Rectal smooth muscle tissue (tissue), 1 donor: ENCODE measurements around the gene MXI1.
A peak's percentile ranks its signal among the peaks of the same experiment; 100 is the strongest.
"Not testable (repeated sequence)": the region's sequence is repeated elsewhere in the genome, so short reads cannot be mapped to it uniquely, and the experiment has no call there.

Source experiments
- H3K27ac ChIP-seq: one replicate; pipeline ENCODE4 v1.7.0; 2013; ENCODE audit warnings: low read depth, low read length, inconsistent platforms
- H3K27me3 ChIP-seq: one replicate; pipeline ENCODE4 v1.7.0; 2013; ENCODE audit warnings: low read length; ENCODE audit not compliant: control insufficient read depth, insufficient read depth
- H3K36me3 ChIP-seq: one replicate; pipeline ENCODE4 v1.7.0; 2013; ENCODE audit warnings: low read length; ENCODE audit not compliant: control insufficient read depth, insufficient read depth
- H3K4me1 ChIP-seq: one replicate; pipeline ENCODE4 v1.7.0; 2013; ENCODE audit warnings: low read length; ENCODE audit not compliant: control insufficient read depth, insufficient read depth
- H3K4me3 ChIP-seq: one replicate; pipeline ENCODE4 v1.7.0; 2013; ENCODE audit warnings: low read length
- H3K9ac ChIP-seq: one replicate; pipeline ENCODE4 v1.7.0; 2013; ENCODE audit warnings: low read length

Gene MXI1

GRCh38 chr10:110190170-110190569, 17.2 kb upstream of the MXI1 start:
- no peaks in the 10 kb centered on the region for H3K4me1 ChIP-seq
- H3K27ac ChIP-seq: no peak overlapping the region
- H3K36me3 ChIP-seq: no peaks in the 10 kb centered on the region
- no peak overlapping the region for H3K4me3 ChIP-seq
- H3K9ac ChIP-seq: no peak overlapping the region
- no peaks in the 10 kb centered on the region for H3K27me3 ChIP-seq

GRCh38 chr10:110192552-110192951, 14.9 kb upstream of the MXI1 start:
- Histone ChIP-seq H3K4me3 (no peak overlapping the region), H3K27me3 (no peaks in the 10 kb centered on the region), H3K27ac (no peak overlapping the region), H3K4me1 (no peaks in the 10 kb centered on the region), H3K9ac (no peak overlapping the region), H3K36me3 (no peaks in the 10 kb centered on the region)

GRCh38 chr10:110200503-110200902, 6.9 kb upstream of the MXI1 start:
- Histone ChIP-seq H3K4me1 (no peaks in the 10 kb centered on the region), H3K27ac (no peak overlapping the region), H3K9ac (no peak overlapping the region), H3K4me3 (no peak overlapping the region), H3K27me3 (no peaks in the 10 kb centered on the region), H3K36me3 (no peaks in the 10 kb centered on the region)

GRCh38 chr10:110201046-110201445, 6.4 kb upstream of the MXI1 start:
- H3K4me3 ChIP-seq, H3K36me3 ChIP-seq, H3K27me3 ChIP-seq, H3K4me1 ChIP-seq, H3K27ac ChIP-seq, H3K9ac ChIP-seq: not testable (repeated sequence)

- H3K4me1 ChIP-seq: peaks cover 3% of the 10 kb centered on the region
- no peak overlapping the region for H3K9ac ChIP-seq
- no peak overlapping the region for H3K4me3 ChIP-seq
- H3K27me3 ChIP-seq: no peaks in the 10 kb centered on the region
- no peaks in the 10 kb centered on the region for H3K36me3 ChIP-seq
- H3K27ac ChIP-seq: no peak overlapping the region
Measured at GRCh38 chr10:110203500-110204455, 3.6 kb upstream of the MXI1 start.

- Histone ChIP-seq H3K36me3 (no peaks in the 10 kb centered on the region), H3K4me1 (peaks cover 3% of the 10 kb centered on the region), H3K27ac (no peak overlapping the region), H3K4me3 (no peak overlapping the region), H3K9ac (no peak overlapping the region), H3K27me3 (no peaks in the 10 kb centered on the region)
Measured at GRCh38 chr10:110205051-110205675, 2.2 kb upstream of the MXI1 start.

DNA sequence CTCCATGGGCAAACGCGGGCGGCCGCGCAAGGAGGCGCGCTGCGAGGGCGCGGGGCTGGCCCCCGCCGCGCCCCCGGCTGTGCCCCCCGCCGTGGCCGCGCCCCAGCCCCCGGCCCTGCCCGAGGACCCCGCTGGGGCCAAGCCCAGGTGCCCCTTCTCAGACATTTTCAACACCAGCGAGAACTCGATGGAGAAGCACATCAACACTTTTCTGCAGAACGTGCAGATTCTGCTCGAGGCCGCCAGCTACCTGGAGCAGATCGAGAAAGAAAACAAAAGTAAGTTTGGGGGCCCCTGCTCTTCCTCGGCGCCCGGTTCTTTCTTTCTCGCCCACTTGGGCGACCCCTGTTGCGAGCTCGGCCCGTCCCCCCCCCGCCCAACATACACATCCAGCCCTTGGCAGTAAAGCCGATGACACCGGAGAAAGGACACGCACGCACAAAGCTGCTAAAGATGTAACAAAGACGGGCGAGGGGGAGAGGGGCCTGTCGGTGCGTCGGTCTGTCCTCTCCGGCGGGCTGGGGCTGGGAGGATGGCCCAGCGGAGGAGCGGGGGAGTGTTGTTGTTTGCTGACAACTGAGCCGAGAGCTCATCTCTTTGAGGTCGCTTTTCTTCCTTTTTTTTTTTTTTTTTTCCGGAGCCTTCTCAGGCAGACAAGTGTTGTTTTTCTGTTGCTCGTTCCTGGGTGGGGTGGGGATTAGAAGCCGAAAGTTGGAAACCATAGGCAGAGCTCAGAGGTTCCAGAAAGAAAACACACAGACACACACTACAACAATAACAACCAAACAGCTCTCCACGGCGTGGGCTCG, 604 bp downstream of the MXI1 start:
- Histone ChIP-seq H3K4me3 (peak overlapping the region; percentile 84), H3K27ac (peak overlapping the region; percentile 80), H3K36me3 (no peaks in the 10 kb centered on the region), H3K9ac (peak overlapping the region; percentile 73), H3K4me1 (peaks cover 13% of the 10 kb centered on the region), H3K27me3 (no peaks in the 10 kb centered on the region)

DNA sequence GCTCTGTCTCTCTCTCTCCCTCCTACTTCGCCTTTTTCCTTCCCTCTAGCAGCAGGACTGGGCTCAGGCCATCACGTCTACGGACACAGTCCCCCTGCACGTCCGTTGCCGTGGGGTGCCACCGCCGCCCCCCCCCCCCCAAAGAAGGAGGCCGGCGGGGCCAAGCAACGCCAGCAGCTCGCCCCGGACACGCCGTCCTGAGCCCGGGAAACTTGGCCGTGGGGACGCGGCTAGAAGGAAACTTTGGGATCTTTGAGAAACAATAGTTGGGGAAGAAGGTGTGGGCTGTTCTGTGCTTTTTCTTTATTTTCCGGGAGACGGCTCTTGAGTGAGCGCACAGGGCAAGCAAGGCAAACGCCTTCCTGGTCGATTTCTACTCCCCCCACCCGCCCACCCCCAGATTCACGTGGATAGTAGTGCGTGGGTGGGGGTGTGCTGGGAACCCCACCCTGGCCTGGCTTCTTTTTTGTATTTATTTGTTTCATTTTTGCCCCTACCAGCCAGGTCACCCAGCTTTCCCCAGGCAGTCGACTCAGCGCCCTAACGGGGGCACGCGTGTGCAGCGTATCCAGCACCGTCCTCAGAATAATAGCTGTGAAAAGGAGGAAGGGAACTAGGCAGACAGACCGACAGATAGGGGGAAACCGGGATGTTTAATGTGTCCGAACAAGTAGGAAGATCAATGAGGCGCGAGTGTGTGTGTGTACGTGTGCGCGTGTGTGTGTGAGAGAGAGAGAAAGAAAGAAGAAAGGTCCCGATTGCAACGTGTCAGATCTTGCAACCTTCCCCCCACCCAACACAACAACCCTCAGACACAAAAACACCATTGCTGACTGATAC, 1.4 kb downstream of the MXI1 start:
- Histone ChIP-seq H3K27me3 (no peaks in the 10 kb centered on the region), H3K4me1 (peaks cover 13% of the 10 kb centered on the region), H3K4me3 (peak overlapping the region; percentile 84), H3K9ac (peak overlapping the region; percentile 73), H3K36me3 (no peaks in the 10 kb centered on the region), H3K27ac (peak overlapping the region; percentile 97)

- no peaks in the 10 kb centered on the region for H3K27me3 ChIP-seq
- peak overlapping the region; percentile 97 for H3K27ac ChIP-seq
- peaks cover 13% of the 10 kb centered on the region for H3K4me1 ChIP-seq
- peak overlapping the region; percentile 84 for H3K4me3 ChIP-seq
- H3K36me3 ChIP-seq: no peaks in the 10 kb centered on the region
- peak overlapping the region; percentile 68 for H3K9ac ChIP-seq
Measured at GRCh38 chr10:110209454-110209925, 2.1 kb downstream of the MXI1 start.

- Histone ChIP-seq H3K27ac (peak overlapping the region; percentile 97), H3K4me1 (peaks cover 17% of the 10 kb centered on the region), H3K36me3 (no peaks in the 10 kb centered on the region), H3K27me3 (no peaks in the 10 kb centered on the region), H3K9ac (peak overlapping the region; percentile 70), H3K4me3 (peak overlapping the region; percentile 84)
Measured at GRCh38 chr10:110209926-110210673, 2.7 kb downstream of the MXI1 start.
